ENCODE measurements around the gene H6PD.

H6PD gene

DNA sequence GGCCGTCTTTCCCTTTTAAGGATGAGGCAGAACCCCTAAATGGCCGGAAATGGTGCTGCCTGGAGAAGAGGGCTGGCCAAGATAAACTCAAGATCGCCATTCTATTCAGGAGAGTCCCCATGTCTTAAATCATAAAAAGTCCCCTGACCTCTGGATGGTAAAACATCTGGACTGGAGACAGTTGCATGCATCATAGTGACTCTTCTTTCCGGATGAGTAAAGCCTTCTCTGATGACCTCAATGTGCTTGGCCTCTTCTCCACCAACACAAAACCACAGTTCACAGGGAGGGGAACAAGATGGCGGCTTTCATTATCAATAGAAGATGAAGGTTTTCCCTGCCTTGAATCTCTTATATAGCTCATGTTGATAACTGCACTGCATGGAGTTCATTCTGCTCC lies 27.5 kb upstream of the H6PD start:
- no peak for DNase-seq

DNA sequence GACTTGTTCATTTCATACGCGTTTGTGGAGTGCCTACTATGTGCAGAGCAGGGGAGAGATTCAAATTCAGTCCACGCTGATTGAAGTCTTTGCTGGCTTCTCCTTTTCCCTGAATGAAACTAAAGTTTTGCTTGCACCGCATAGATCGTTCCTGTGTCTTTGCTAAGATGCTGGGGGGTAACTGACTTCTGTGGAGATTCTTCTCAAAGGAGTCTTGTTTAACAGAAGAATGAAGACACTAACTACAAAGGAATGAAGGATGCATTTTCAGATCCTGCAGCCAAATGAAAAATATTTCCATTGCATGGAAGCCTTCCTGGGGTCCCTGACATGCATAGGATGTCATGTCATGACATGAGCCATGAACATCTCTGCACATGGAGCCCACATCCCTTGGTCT lies 26.9 kb upstream of the H6PD start:
- DNase-seq = no peak

DNA sequence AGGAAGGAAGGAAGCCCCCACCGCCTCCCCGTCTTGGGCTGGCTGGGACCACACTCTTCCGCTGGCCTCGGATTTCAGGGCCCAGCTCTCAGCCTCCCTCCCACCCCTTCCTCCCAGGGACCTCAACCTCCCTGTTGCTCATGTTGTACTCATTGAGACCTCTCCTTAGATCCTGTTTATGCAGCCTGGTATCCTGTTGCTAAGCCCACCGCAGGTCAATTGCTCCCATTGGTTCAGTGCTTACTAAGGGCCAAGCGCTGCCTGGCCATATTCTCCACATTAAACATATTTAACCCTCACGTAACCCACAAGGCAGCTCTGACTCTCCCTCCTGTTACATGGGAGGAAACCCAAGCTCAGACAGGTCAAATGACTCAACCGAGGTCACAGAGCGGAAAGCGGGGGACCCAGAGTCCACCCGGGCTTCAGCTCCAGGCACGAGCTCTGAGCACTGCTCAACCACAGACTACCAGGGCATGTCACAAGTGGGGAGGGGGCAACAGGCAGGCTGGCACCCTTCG lies 23.2 kb upstream of the H6PD start:
- DNase-seq = no peak

DNA sequence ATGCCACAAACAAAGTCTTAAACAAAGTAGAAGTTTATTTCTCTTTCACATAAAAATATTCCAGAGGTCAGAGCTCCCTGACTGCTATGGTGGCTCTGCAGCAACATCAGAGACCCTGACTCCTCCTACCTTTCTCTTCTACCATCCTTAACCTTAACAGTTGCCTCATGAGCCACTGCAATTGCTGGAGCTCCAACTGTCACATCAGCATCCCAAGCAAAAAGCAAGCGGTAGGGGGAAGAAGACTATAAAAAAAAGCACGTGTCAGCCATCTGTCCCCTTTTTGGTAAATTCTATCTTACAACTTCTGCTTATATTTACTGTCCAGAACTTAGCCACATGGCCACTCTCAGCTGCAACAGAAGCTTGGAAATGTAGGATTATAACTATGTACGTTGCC lies 21.8 kb upstream of the H6PD start:
- DNase-seq = no peak

DNA sequence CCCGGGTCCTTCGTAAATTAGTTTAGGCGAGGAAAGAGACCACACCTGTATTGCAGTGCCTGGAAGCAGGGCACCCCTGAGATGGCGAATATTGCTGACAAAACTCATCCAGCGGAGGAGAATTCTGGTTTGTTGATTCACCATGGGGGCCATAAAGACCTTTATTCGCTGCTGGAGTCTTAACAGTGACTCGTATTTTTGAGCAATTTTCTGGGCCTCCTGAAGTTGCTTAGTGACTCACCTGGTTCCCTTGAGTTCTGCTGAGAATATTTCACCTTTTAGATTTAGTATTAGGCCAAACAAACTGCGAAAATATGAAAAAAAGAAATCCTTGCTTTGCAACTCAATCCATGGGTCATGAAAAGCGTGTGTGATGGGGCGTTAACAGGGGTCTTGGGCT lies 20.6 kb upstream of the H6PD start:
- no peak for DNase-seq

DNA sequence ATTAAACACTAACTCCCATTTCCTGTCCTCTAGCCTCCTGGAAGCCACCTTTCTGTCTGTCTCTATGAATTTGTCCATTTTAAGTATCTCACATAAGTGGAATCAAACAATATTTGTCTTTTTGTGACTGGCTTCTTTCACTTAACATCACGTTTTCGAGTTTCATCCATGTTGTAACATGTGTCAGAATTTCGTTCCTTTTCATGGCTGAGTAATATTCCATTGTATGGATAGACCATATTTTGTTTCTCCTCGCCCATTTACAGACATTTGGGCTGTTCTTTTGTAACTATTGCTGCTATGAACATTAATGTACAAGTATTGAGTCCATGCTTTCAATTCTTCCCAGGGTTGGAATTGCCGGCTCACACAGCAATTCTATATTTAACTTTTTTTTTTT lies 15.7 kb upstream of the H6PD start:
- no peak for DNase-seq

DNA sequence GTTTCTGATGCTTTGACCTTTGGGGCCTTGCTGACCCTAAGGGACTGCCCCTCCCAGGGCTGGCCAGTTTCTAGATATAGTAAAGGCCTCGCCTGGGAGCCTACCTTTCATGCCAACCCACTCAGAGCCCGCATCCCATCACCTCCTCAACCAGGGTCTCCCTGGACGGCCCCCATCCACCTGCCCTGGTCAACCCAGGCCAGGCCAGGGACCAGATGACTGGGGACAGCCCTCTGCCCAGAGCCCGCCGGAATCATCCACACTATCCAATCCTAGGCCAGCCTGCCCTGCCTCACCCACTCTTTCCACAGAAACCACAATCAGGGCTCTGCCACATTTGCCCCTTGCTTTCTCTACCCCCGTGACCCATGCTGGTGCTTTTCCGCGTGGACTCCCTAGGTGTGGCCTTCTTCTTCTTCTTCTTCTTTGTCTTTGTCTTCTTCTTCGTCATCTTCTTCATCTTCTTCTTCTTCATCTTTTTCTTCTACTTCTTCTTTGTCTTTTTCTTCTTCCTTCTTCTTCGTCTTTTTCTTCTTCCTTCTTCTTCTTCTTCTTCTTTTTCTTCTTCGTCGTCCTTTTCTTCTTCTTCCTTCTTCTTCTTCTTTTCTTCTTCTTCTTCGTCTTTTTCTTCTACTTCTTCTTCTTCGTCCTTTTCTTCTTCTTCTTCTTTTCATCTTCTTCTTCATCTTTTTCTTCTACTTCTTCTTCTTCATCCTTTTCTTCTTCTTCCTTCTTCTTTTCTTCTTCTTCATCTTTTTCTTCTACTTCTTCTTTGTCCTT lies 11.5 kb upstream of the H6PD start:
- DNase-seq = no peak

DNA sequence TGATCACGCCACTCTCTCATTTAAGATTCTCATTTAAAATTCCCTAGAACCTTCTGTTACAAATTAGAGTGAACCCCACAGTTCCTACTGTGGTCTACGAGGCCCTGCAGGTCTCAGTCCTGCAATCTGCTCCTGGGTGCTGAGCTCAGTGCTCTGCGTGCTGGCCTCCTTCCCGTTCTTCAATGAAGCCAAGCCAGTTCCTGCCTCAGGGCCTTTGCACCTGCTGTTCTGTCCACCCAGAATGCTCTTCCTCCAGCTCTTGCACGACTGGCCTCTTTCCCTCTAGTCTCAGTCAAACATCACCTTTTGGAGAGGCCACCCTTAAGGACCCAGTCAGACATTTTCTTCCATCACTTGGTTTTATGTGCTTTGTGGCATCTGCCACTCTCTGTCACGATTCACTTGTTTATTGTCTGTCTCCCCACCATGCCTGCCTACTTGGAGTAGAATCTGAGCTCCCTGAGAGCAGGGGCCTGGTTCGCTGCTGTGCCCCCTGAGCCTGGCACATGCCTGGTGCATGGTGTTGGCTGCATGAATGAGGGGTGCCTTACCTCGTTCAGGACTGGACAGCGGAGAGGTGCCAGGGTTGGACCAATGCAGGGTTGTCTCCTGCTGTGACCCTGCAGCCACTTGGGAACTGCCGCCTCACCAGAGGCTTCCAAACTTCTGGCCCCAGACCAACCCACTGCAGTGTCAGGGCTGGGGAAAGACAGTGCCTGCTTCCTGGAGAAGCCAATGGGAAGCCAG lies 9.7 kb upstream of the H6PD start:
- DNase-seq = no peak

DNA sequence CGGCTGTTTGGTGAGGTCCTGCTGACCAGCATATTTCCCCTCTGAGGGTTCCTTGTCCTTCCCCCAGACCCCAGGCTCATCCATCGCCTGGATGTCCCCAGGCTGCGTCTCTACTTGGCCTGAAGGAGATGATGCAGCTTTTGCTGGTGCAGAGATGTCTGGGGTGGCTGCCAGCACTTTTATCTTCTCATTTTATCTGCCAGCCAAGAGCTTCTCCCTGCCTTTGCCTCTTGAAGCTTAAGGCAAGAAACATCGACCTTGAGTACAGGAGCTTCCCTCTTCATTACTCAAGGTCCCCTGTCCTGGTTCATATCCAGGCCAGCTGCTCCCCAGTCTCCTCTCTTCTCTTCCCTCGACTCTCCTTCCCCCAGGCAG lies 9.2 kb upstream of the H6PD start:
- no peak for DNase-seq

DNA sequence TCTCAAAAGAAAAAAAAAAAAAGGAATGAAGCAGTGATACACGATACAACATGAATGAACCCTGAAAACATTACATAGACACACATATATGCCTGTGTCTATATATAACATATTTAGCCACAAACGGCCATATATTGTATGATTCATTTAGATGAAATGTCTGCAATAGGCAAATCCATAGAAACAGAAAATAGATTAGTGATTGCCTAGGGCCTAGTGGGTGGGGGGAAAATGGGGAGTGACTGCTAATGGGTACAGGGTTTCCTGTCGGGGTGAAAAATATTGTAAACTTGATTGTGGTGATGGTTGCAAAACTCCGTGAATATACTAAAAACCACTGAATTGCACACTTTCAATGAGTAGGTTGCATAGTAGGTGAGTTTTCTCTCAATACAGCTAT lies 6.0 kb upstream of the H6PD start:
- no peak for DNase-seq

DNA sequence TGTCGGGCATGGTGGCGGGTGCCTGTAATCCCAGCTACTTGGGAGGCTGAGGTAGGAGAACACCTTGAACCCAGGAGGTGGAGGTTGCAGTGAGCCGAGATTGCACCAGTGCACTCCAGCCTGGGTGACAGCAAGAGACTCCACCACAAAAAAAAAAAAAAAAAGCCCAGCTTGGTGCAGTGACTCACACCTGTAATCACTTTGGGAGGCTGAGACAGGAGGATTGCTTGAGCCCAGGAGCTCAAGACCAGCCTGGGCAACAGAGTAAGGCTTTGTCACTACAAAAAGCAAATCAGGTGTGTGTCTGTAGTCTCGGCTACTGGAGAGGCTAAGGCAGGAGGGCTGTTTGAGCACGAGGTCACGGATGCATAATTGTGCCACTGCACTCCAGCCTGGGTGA lies 5.0 kb upstream of the H6PD start:
- no peak for DNase-seq

DNA sequence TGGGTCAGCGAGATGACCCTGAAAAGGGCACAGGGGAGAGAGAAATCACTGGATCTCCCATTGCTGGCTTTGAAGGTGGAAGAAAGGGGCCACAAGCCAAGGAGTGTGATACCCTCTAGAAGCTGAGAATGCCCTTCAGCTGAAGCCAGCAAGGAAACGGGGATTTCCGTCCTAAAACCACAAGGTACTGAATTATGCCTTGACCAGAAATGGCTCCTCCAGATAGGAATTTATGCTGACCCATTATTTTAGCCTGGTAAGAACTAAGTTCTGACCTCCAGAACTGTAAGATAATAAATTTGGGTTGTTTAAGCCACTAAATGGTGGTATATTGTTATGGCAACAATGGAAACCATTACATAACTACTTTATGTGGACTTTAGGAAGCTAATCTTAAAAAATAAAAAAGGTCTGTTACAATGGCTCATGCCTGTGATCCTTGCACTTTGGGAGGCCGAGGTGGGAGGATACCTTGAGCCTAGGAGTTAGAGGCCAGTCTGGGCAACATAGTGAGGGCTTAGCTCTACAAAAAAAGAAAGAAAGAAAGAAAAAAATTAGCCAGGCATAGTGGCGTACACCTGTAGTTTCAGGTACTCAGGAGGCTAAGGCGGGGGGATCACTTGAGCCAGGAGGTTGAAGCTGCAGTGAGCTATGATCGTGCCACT lies 3.6 kb upstream of the H6PD start:
- no peak for DNase-seq

DNA sequence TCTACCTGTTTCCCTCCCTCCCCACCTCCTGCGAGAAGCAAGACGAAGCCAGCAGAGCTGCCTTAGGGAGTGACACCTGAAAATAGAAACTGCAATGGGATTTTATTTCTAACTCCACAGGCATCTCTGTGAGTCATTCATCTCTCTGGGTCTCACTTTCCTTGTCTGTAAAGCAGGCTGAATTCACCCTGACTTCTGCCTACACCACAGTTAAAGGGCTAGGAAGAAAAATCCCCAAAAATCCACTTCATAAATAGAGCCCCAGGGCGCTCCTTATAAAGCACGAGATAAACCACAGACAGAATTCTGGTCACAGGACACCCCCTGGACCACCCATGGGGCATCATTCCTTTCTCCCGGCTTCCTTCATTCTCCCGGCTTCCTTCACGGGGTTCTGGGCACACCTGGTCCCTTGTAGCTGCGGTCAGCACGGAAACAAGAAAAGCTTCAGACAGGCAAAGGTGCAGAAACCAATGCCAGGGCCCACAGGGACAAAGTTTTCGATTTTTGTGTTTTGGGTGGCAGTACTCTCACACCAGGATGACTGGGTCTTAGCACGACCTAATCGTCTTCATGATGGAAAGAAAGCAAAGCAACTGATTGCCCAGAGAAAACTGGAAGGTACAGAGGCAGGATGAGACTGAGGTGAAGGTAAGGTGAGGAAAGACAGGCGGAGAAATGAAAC lies 2.8 kb upstream of the H6PD start:
- no peak for DNase-seq

DNA sequence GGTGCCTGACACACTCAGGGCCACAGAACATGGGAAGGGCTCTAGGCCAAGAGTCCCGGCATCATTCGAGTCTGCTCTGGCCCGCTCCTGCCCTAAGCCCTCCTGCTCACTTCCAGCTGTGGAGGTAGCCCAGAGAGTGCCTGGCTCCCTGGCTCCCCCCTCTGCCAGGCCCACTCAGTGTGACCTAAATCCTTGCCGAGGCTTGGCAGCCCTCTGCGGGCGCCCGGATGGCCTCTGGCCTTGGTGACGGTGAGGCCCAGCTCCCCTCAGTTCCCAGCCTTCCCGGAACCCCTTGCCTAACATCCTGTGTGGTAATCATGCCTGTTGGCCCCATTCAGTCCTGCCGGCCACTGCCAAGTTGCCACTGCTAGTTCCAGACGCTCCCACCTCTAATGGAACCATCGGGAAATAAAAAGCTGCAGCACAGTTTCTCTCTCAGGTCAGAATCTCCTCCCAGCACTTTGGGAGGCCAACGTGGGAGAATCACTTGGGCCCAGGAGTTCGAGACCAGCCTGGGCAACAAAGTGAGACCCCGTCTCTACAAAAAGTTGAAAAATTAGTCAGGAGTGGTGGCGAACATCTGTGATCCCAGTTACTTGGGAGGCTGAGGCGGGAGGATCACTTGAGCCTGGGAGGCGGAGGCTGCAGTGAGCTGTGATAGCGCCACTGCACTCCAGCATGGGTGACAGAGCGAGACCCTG lies 1.2 kb upstream of the H6PD start:
- no peak for DNase-seq

DNA sequence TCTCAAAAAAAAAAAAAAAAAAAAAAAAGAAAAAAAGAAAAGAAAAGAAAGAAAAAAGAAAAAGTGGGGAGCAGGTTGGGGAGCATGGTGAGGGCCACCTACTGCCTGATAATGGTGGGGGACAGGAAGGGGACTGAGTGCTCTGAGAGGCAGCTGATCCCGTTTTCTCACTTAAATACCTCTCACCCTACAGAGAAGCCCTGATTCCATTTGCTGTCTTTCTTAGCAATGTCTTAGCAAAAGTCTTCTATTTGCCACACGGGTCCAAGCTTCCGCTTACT lies 692 bp upstream of the H6PD start:
- no peak for DNase-seq

DNA sequence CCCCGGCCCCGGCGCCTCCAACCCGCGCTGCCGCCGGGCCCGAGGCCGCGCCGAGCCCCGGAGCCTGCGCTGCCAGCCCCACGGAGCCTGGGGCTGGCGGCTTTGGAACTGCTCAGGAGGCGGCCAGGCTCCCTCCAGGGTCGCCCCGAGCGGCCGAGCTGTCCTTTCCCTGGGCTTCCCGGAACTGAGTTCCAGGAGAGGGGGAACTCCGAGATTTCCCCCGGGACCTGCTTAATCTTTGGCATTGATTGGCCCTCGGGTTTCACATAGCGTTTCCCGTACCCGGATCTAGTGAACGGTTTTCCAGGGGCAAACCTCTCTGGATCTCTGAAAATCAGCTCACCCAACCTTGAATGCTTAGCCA lies 504 bp downstream of the H6PD start:
- peak; percentile 81 for DNase-seq

DNA sequence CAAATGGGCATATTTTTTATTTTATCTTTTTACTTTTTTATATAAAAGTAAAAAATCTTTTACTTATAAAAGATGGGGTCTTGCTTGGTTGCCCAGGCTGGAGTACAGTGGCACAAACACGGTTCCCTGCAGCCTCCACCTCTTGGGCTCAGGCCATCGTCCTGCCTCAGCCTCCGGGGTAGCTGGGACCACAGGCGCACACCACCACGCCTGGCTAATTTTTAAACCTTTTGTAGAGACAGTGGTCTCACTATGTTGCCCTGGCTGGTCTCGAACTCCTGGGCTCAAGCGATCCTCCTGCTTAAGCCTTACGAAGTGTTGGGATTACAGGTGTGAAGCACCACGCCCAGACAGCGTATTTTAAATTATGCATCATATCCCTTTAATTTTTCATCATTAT lies 986 bp downstream of the H6PD start:
- no peak for DNase-seq

DNA sequence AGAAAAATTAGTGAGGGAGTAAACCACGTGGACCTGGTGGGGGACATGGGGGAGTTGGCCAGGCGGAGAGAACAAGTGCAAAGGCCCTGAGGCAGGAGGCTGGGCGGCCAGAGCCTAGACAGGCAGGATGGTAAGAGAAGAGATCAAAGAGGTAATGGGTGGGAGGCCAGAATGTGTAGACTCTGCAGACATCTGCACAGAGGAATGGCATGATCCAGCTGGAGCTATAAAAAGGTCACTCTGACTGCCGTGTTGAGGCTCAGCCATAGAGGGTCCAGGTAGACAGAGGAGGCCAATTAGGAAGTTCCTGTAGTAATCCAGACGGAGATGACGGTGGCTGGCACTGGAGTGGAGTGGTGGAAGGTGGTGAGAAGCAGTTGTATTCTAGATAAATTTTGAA lies 3.6 kb downstream of the H6PD start:
- no peak for DNase-seq

DNA sequence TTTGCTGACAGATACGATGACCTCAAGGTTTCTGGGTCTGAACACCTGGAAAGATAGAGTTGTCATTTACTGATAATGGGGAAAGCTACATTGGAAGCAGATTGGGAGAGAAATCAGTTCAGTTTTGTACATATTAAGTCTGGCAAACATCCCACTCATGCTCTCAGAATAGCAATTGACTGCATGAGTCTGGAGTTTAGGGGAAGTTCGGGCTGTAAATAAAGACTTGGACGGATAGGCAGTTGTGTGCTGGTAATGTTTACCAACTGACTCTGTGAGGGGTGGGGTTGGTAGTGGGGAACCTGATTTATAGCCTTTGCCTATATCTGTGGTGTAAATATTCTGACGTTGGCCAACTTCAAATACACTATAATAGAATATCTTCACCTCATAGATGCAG lies 4.0 kb downstream of the H6PD start:
- DNase-seq = no peak

DNA sequence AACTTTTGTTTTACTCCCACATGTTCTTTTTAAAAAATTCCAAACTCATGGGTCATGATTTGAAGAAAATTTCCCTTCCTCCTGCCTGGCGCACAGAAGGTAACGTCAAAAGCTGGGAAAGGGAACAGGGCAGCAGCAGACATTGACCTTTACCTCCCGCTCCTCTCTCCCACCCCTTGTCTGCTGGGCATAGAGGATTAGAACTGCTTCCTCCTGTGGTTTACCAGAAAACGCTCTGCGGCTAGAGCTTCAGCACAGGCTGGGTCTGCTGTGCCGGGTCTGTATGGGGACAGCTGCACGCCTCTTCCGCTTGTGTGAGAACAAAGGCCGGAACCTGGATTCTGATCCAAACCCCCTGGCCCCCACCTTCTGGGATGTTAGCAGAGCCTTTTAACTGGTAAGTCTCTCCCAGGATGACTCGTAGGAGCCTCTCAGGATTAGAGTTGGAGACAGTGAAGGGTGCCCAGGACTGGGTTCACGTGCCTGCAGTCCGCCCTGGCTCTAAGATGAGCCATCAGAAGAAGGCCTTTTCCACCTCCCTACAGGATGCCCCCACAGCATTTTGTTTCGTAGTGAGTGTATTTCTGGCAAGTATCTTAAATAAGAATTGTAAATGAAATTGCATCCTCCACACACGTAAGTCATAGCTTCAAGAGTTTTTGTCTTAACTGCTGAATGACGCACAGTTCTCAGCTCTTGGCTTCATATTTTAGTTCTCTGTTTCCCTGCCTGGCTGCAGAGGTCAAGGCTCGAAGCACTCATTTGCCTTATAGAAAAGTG lies 5.2 kb downstream of the H6PD start:
- no peak for DNase-seq

DNA sequence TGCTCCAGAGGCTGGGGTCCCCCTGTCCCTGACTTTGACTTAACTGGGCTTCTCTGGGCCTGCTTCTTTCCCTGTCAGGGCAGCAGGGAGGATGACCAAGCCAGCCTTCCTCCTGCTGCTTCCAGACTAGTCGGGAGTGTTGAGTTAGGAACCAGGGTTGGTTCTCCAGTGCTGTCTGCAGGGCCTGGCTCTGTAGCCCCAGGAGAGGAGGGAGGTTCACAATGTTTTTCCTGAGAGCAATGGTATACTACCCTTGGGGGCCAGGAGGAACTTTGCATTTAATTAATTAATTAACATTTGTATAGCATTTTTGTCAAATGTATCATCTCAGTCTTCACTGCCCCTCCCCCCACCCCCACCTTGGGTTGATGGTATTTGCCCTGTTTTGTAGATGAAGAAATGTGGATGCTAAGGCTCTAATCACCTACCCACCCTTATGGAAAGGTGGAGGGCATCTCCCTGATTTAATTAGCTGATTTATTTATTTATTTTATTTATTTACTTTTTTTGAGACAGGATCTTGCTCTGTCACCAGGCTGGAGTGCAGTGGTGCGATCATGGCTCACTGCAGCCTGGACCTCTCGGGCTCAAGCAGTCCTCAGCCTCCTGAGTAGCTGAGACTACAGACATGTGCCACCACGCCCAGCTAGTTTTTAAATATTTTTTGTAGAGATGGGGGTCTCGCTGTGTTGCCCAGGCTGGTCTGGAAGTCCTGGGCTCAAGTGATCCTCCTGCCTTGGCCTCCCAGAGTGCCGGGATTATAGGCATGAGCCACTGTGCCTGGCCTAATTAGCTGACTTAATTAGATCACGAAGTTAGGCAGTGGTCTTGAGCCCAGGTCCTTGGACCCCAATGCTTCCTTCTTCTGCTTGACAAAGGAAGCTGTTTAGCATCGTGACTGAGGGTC lies 6.6 kb downstream of the H6PD start:
- no peak for DNase-seq

Measured in NCI-H510A treated with DMSO at 0.1 percent for 48 hours (cell line).